H1 (cell line): Measurements from ENCODE around the gene ZNF367. TPM values are rescaled to one million over a fixed set of nuclear protein-coding genes. Genes with fewer than 3 reads are reported as not detected.

ENCODE experiments used
- CTCF ChIA-PET: fragments of 300-600 bp; sonication (Branson Sonifier 250); formaldehyde crosslinking; loops from one replicate; lab custom pipeline; 2021; ENCODE audit not compliant: partially characterized antibody; lab: Charles Lee
- POLR2A ChIA-PET: fragments of 300-600 bp; sonication (Branson Sonifier 250); formaldehyde crosslinking; loops from one replicate; lab custom pipeline; 2021; ENCODE audit warnings: inconsistent platforms; ENCODE audit not compliant: partially characterized antibody; lab: Charles Lee
- DNase-seq, 2 experiments: peaks; one replicate each; pipeline versions ENCODE4 v3.0.0 to v3.0.0-alpha.2; 2010 to 2022; ENCODE audit warnings: low spot score in 2 of 2, low read depth in 1 of 2, mixed read lengths in 1 of 2
- FAIRE-seq: peaks from 2 replicates; lab custom pipeline; 2011; peaks lifted over from hg19 to GRCh38; lab: Jason Lieb, UNC
- H2AFZ ChIP-seq: 2 replicates; pipeline ENCODE4 v1.8.1; 2012; ENCODE audit warnings: low read length, inconsistent platforms
- H2AK5ac ChIP-seq: 2 replicates; pipeline ENCODE4 v1.6.1; 2013; ENCODE audit warnings: low read depth, low read length
- H2BK120ac ChIP-seq: replicated peaks from 2 replicates; pipeline ENCODE3; 2013; ENCODE audit warnings: low read depth, low read length, inconsistent platforms
- H2BK12ac ChIP-seq: 2 replicates; pipeline ENCODE4 v1.6.1; 2013; ENCODE audit warnings: low read depth, low read length
- H2BK15ac ChIP-seq: 2 replicates; pipeline ENCODE4 v1.6.1; 2013; ENCODE audit warnings: low read length
- H2BK20ac ChIP-seq: 2 replicates; pipeline ENCODE4 v1.6.1; 2013; ENCODE audit warnings: low read length
- H2BK5ac ChIP-seq: 2 replicates; pipeline ENCODE4 v1.6.1; 2013; ENCODE audit warnings: low read depth, low read length
- H3K14ac ChIP-seq: 2 replicates; pipeline ENCODE4 v1.6.1; 2013; ENCODE audit warnings: inconsistent platforms; ENCODE audit not compliant: insufficient read length
- H3K18ac ChIP-seq: 2 replicates; pipeline ENCODE4 v1.6.1; 2013; ENCODE audit warnings: low read length; ENCODE audit errors: extremely low read depth
- H3K23ac ChIP-seq: 2 replicates; pipeline ENCODE4 v1.6.1; 2013; ENCODE audit warnings: inconsistent platforms; ENCODE audit not compliant: insufficient read length
- H3K23me2 ChIP-seq: 2 replicates; pipeline ENCODE4 v1.6.1; 2013; ENCODE audit warnings: low read depth, low read length
- H3K27ac ChIP-seq: 2 replicates; pipeline ENCODE4 v1.6.1; 2011; ENCODE audit warnings: low read depth, low read length, inconsistent platforms
- H3K27me3 ChIP-seq, 4 experiments: replicated peaks in 1 of 4; 1 replicate in 1 of 4; 2 replicates in 3 of 4; pipeline versions ENCODE4 v1.6.1 to v1.8.1; 2011 to 2013; ENCODE audit warnings: low read length in 3 of 4, mild to moderate bottlenecking in 3 of 4, inconsistent platforms in 2 of 4, mixed read lengths in 2 of 4, moderate library complexity in 1 of 4; ENCODE audit not compliant: control insufficient read depth in 3 of 4, insufficient read depth in 3 of 4; ENCODE audit errors: extremely low read depth in 1 of 4
- H3K36me3 ChIP-seq, 4 experiments: 2 replicates each; pipeline versions ENCODE4 v1.6.1 to v1.8.1; 2011 to 2013; ENCODE audit warnings: mild to moderate bottlenecking in 4 of 4, low read length in 3 of 4, moderate library complexity in 2 of 4, control low read depth in 1 of 4, inconsistent platforms in 1 of 4; ENCODE audit not compliant: insufficient read depth in 4 of 4, control insufficient read depth in 2 of 4
- H3K4ac ChIP-seq: replicated peaks from 2 replicates; pipeline ENCODE3; 2013; ENCODE audit warnings: low read length, low read depth, mixed read lengths, inconsistent platforms; ENCODE audit not compliant: insufficient read length
- H3K4me1 ChIP-seq, 4 experiments: replicated peaks in 1 of 4; 1 replicate in 1 of 4; 2 replicates in 3 of 4; pipeline versions ENCODE4 v1.6.1 to v1.8.1; 2011 to 2013; ENCODE audit warnings: low read length in 3 of 4, inconsistent platforms in 2 of 4, mixed read lengths in 1 of 4; ENCODE audit not compliant: insufficient read depth in 4 of 4, control insufficient read depth in 3 of 4
- H3K4me2 ChIP-seq, 2 experiments: 2 replicates each; pipeline versions ENCODE4 v1.6.1 to v1.8.1; 2011 to 2013; ENCODE audit warnings: low read depth in 2 of 2, low read length in 2 of 2, control low read depth in 1 of 2, inconsistent platforms in 1 of 2, mild to moderate bottlenecking in 1 of 2; ENCODE audit not compliant: insufficient read depth in 1 of 2
- H3K4me3 ChIP-seq, 4 experiments: fragments of 200-600, 300-600 bp in 1 of 4; sonication (generic), shearing (Covaris generic), sonication (Bioruptor Twin) in 1 of 4; 2 replicates each; pipeline versions ENCODE4 v1.5.1 to v1.8.1; 2011 to 2016; ENCODE audit warnings: low read length in 4 of 4, low read depth in 3 of 4, control low read depth in 2 of 4, inconsistent platforms in 2 of 4, mild to moderate bottlenecking in 2 of 4, mixed read lengths in 1 of 4, moderate library complexity in 1 of 4; ENCODE audit not compliant: insufficient read depth in 2 of 4; ENCODE audit errors: extremely low read depth in 1 of 4
- H3K56ac ChIP-seq: replicated peaks from 2 replicates; pipeline ENCODE3; 2013; ENCODE audit warnings: low read depth, mild to moderate bottlenecking, mixed read lengths, low read length, inconsistent platforms; ENCODE audit not compliant: insufficient read length
- H3K79me1 ChIP-seq: 2 replicates; pipeline ENCODE4 v1.6.1; 2013; ENCODE audit warnings: low read depth, low read length, control low read depth
- H3K79me2 ChIP-seq, 2 experiments: 2 replicates each; pipeline versions ENCODE4 v1.6.1 to v1.8.1; 2012 to 2013; ENCODE audit warnings: low read length in 2 of 2, mild to moderate bottlenecking in 2 of 2, inconsistent platforms in 1 of 2; ENCODE audit not compliant: insufficient read depth in 2 of 2, control insufficient read depth in 1 of 2
- H3K9ac ChIP-seq, 4 experiments: replicated peaks in 1 of 4; 1 replicate in 1 of 4; 2 replicates in 3 of 4; pipeline versions ENCODE4 v1.6.1 to v1.8.1; 2011 to 2013; ENCODE audit warnings: low read depth in 3 of 4, low read length in 3 of 4, control low read depth in 2 of 4, mild to moderate bottlenecking in 2 of 4, moderate library complexity in 2 of 4, inconsistent platforms in 1 of 4; ENCODE audit errors: extremely low read depth in 1 of 4
- H3K9me3 ChIP-seq, 2 experiments: 2 replicates each; pipeline versions ENCODE4 v1.6.1 to v1.8.1; 2012 to 2013; ENCODE audit warnings: mild to moderate bottlenecking in 2 of 2, moderate library complexity in 2 of 2, control low read depth in 1 of 2, inconsistent platforms in 1 of 2, low read depth in 1 of 2, low read length in 1 of 2, mixed read lengths in 1 of 2; ENCODE audit not compliant: insufficient read depth in 2 of 2
- H4K20me1 ChIP-seq, 2 experiments: replicated peaks in 1 of 2; 2 replicates each; pipeline versions ENCODE3 to v1.8.1; 2011 to 2013; ENCODE audit warnings: inconsistent platforms in 2 of 2, low read length in 2 of 2, mild to moderate bottlenecking in 1 of 2; ENCODE audit not compliant: insufficient read depth in 2 of 2, control insufficient read depth in 1 of 2
- H4K5ac ChIP-seq: 2 replicates; pipeline ENCODE4 v1.6.1; 2013; ENCODE audit warnings: low read length, low read depth, mixed read lengths, inconsistent platforms; ENCODE audit not compliant: insufficient read length
- H4K8ac ChIP-seq: 2 replicates; pipeline ENCODE4 v1.8.0; 2013; ENCODE audit warnings: mild to moderate bottlenecking, moderate library complexity, low read length, inconsistent platforms; ENCODE audit not compliant: insufficient read depth; ENCODE audit errors: extremely low read depth
- H4K91ac ChIP-seq: replicated peaks from 2 replicates; pipeline ENCODE3; 2013; ENCODE audit warnings: low read length, mixed read lengths, inconsistent platforms; ENCODE audit not compliant: insufficient read length
- ASH2L ChIP-seq: fragments of 200-600, 300-600 bp; sonication (generic); IDR thresholded peaks from one replicate; pipeline ENCODE4 v1.7.1; 2017; ENCODE audit warnings: low read length
- CREB1 ChIP-seq: IDR thresholded peaks from 2 replicates; pipeline ENCODE4 v1.6.1; 2012; ENCODE audit warnings: inconsistent platforms
- NRF1 ChIP-seq: IDR thresholded peaks from 2 replicates; pipeline ENCODE4 v1.6.1; 2011; ENCODE audit warnings: mild to moderate bottlenecking, low read depth, low read length, improper control_type of control experiment
- POLR2AphosphoS5 ChIP-seq: IDR thresholded peaks from 2 replicates; pipeline ENCODE4 v1.6.1; 2011; ENCODE audit warnings: low read depth, low read length
- POU5F1 ChIP-seq: IDR thresholded peaks from 2 replicates; pipeline ENCODE4 v1.6.1; 2011; ENCODE audit warnings: low read depth, mild to moderate bottlenecking, low read length, moderate library complexity
- SP4 ChIP-seq: IDR thresholded peaks from 2 replicates; pipeline ENCODE4 v1.6.1; 2012; ENCODE audit warnings: low read length, inconsistent platforms
- ZNF274 ChIP-seq: IDR thresholded peaks from 2 replicates; pipeline ENCODE4 v1.7.0; 2012; ENCODE audit warnings: low read length, borderline replicate concordance; ENCODE audit errors: extremely low read depth
- WGBS, 2 experiments: shearing (Covaris generic) in 1 of 2; methylation state at CpG; one replicate each; pipeline versions ENCODE4 v1.1.6 to v1.1.7; 2013 to 2015; ENCODE audit warnings: low lambda C conversion rate in 2 of 2, mixed read lengths in 2 of 2, inconsistent platforms in 1 of 2, low coverage in 1 of 2, missing lambda C conversion rate in 1 of 2; ENCODE audit not compliant: insufficient replicate concordance in 2 of 2, insufficient coverage in 1 of 2, insufficient read length in 1 of 2; ENCODE audit errors: extremely low coverage in 1 of 2, missing lambda C conversion rate in 1 of 2; 5-methylcytosine and 5-hydroxymethylcytosine counted together
- polyA plus RNA-seq, 7 experiments: library from polyadenylated mRNA; depleted of rRNA in 3 of 7; stranded (reverse) in 5 of 7; unstranded in 2 of 7; fragments of >200 nt in 5 of 7; fragments of 200-250 nt in 2 of 7; gene quantifications; 1 replicate in 5 of 7; 2 replicates in 1 of 7; 4 replicates in 1 of 7; pipeline versions ENCODE4 v1.2.1 to v1.2.3, GENCODE V29; 2011 to 2013; ENCODE audit warnings: missing spikeins in 2 of 7, mixed read lengths in 2 of 7
- total RNA-seq: library from RNA; stranded (reverse); fragmentation: NEBNext Ultra II Directional; extraction: Animal tissue kit (Norgen Biotek cat#: 25700); gene quantifications from 2 replicates; pipeline ENCODE4 v1.2.1, GENCODE V29; 2021

Gene ZNF367
- total and polyA plus RNA-seq, 2 of the 8 experiments (the other 6 are each of a cell fraction or from before 2014, with no cell fraction given) = 2.2 to 8.2 TPM

DNA sequence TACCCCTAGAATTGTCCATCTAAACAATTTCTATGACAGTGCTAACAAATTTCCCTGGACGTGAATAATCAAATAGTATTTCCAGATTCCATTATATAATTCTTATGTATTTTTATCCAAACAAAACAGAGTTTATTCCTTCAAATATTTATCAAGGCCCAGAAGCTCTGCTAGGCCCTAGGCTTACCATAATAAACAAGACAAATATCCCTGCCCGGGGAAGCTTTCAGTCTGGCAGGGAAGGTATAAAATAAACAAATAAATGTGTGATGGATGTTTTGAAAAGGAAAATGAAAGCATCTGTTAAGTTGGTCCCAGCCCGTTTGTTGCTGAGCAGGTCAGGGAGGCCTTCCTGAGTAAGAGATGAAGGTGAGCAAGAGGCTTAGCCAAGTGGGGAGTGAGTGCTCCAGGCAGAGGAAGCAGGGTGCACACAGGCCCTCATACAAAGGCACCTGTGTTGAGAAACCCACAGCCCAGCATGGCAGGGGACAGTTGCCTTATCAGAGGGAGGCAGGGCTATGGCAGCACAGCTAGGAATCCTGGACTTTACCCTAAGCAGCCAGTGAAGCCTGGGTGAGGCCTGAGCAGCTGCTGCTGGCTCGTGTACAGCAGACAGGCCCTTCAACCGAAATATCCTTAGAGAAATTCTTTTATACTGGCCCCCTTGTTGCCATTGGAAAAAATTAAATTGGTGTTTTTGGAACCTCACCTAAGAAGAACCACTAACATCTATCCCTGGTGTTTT lies 27.0 kb downstream of the ZNF367 start:
- Histone ChIP-seq H2AK5ac (no peak overlapping the region), H4K91ac (no peak overlapping the region), H3K23ac (no peak overlapping the region), H3K36me3 (peaks cover 9 to 57% (median 36%) of the 10 kb centered on the region in 4 experiments), H4K5ac (no peak overlapping the region), H3K18ac (no peak overlapping the region), H4K20me1 (peaks cover 0 to 5% of the 10 kb centered on the region in 2 experiments), H2BK15ac (no peak overlapping the region), H3K9me3 (no peaks in the 10 kb centered on the region), H4K8ac (no peak overlapping the region), H3K23me2 (no peaks in the 10 kb centered on the region), H3K27me3 (no peaks in the 10 kb centered on the region), H3K4me2 (no peak overlapping the region), H3K56ac (no peak overlapping the region), H2BK120ac (no peak overlapping the region), H3K79me1 (no peaks in the 10 kb centered on the region), H2BK20ac (no peak overlapping the region), H3K79me2 (no peaks in the 10 kb centered on the region; a peak in 1 of 4 replicates), H3K4me3 (no peak overlapping the region), H2BK12ac (no peak overlapping the region), H3K9ac (no peak overlapping the region), H3K4ac (no peak overlapping the region), H2AFZ (no peak overlapping the region), H3K14ac (no peak overlapping the region), H3K4me1 (peaks cover 5 to 12% (median 8%) of the 10 kb centered on the region in 4 experiments; a peak in 6 of 7 replicates), H3K27ac (no peak overlapping the region; the same call in 1 of the 2 replicates), H2BK5ac (no peak overlapping the region)
- FAIRE-seq (no peak), DNase-seq (no peak)
- ChIA-PET CTCF (interaction anchor here (2.0 kb wide), 1 partner anchor 63 kb away, joined by 4 read pairs; no protein-coding TSS in a partner anchor), POLR2A (no interaction called here)
- 79% methylated on average over 5 of the region's 5 CpGs; no CpG with 5 or more reads in 1 of the 2 experiments for WGBS, 2 experiments
- TF ChIP-seq ZNF274 = no peak
- TF ChIP-seq POLR2AphosphoS5 = no peak
- no peak for TF ChIP-seq ASH2L
- no peak for TF ChIP-seq SP4
- TF ChIP-seq POU5F1 = no peak
- TF ChIP-seq NRF1 = no peak
- no peak for TF ChIP-seq CREB1
